Measurements from ENCODE around the gene SAMHD1. TPM values are rescaled to one million over a fixed set of nuclear protein-coding genes. Genes with fewer than 3 reads are reported as not detected.
A peak's percentile ranks its signal among the peaks of the same experiment; 100 is the strongest.

Gene SAMHD1
- total RNA-seq, 1 donor from 2014 or later = 16.9 TPM

- Histone ChIP-seq H3K36me3 (ENCODE audit: control insufficient read depth, insufficient read depth, low read length) (no peaks in the 10 kb centered on the region), H3K4me3 (ENCODE audit: low read depth, low read length) (peak overlapping the region; percentile 58), H3K27me3 (ENCODE audit: control insufficient read depth, insufficient read depth, low read length) (no peaks in the 10 kb centered on the region)
- DNase-seq (ENCODE audit: low read depth) = no peak
- TF ChIP-seq CTCF (IDR thresholded peaks at IDR 0.05; ENCODE audit: insufficient read depth, low read length, poor library complexity, severe bottlenecking) = no peak
Measured at GRCh38 chr20:36861875-36862801, 89.4 kb downstream of the SAMHD1 start.

- TF ChIP-seq CTCF (IDR thresholded peaks at IDR 0.05; ENCODE audit: insufficient read depth, low read length, poor library complexity, severe bottlenecking) = no peak
- Histone ChIP-seq H3K36me3 (ENCODE audit: control insufficient read depth, insufficient read depth, low read length) (no peaks in the 10 kb centered on the region), H3K4me3 (ENCODE audit: low read depth, low read length) (peak overlapping the region; percentile 58), H3K27me3 (ENCODE audit: control insufficient read depth, insufficient read depth, low read length) (no peaks in the 10 kb centered on the region)
- DNase-seq (ENCODE audit: low read depth) = no peak
Measured at GRCh38 chr20:36861625-36861874, 90.0 kb downstream of the SAMHD1 start.

GRCh38 chr20:36860811-36861624, 90.5 kb downstream of the SAMHD1 start:
- peak overlapping the region; percentile 58 for H3K4me3 ChIP-seq (ENCODE audit: low read depth, low read length)
- no peaks in the 10 kb centered on the region for H3K27me3 ChIP-seq (ENCODE audit: control insufficient read depth, insufficient read depth, low read length)
- H3K36me3 ChIP-seq (ENCODE audit: control insufficient read depth, insufficient read depth, low read length) = no peaks in the 10 kb centered on the region
- TF ChIP-seq CTCF (IDR thresholded peaks at IDR 0.05; ENCODE audit: insufficient read depth, low read length, poor library complexity, severe bottlenecking) = no peak
- DNase-seq (ENCODE audit: low read depth) = no peak

- DNase-seq (ENCODE audit: low read depth) = no peak
- Histone ChIP-seq H3K36me3 (ENCODE audit: control insufficient read depth, insufficient read depth, low read length) (no peaks in the 10 kb centered on the region), H3K27me3 (ENCODE audit: control insufficient read depth, insufficient read depth, low read length) (no peaks in the 10 kb centered on the region), H3K4me3 (ENCODE audit: low read depth, low read length) (no peak overlapping the region)
- TF ChIP-seq CTCF (IDR thresholded peaks at IDR 0.05; ENCODE audit: insufficient read depth, low read length, poor library complexity, severe bottlenecking) = no peak
Measured at GRCh38 chr20:36860339-36860738, 91.2 kb downstream of the SAMHD1 start.

- no peak for TF ChIP-seq CTCF (IDR thresholded peaks at IDR 0.05; ENCODE audit: insufficient read depth, low read length, poor library complexity, severe bottlenecking)
- H3K4me3 ChIP-seq (ENCODE audit: low read depth, low read length) = no peak overlapping the region
Measured at GRCh38 chr20:36859700-36860330, 91.7 kb downstream of the SAMHD1 start.

More at GRCh38 chr20:36859700-36860330, 91.7 kb downstream of the SAMHD1 start:
- no peaks in the 10 kb centered on the region for H3K27me3 ChIP-seq (ENCODE audit: control insufficient read depth, insufficient read depth, low read length)
- H3K36me3 ChIP-seq (ENCODE audit: control insufficient read depth, insufficient read depth, low read length) = no peaks in the 10 kb centered on the region
- no peak for DNase-seq (ENCODE audit: low read depth)

Measured in kidney epithelial cell (primary cell).